GM12878 (cell line): ENCODE data around the gene AOC3. TPM values are rescaled to one million over a fixed set of nuclear protein-coding genes. Genes with fewer than 3 reads are reported as not detected.
"Not testable (repeated sequence)": the region's sequence is repeated elsewhere in the genome, so short reads cannot be mapped to it uniquely, and the experiment has no call there.

Experiments used
- ATAC-seq: fragments of 200-7000 bp; cut with Tn5 transposase; 3 replicates; pipeline ENCODE4 v1.9.1; 2020; ENCODE audit warnings: mild to moderate bottlenecking, moderate library complexity
- BruUV-seq: library from RNA; stranded (reverse); fragments of 400-500 nt; replicated peaks from 2 replicates; lab custom pipeline; 2021; lab: Mats Ljungman, UMichigan
- CTCF ChIA-PET: fragments of 300-600 bp; sonication (Branson Sonifier 250); formaldehyde crosslinking; extraction: SDS; loops from one replicate; lab custom pipeline; 2021; ENCODE audit warnings: inconsistent platforms; lab: Yijun Ruan, JAX
- POLR2A ChIA-PET: fragments of 350-600 bp; formaldehyde crosslinking; extraction: SDS; loops from one replicate; lab custom pipeline; 2021; ENCODE audit warnings: inconsistent platforms; lab: Charles Lee
- RAD21 ChIA-PET: fragments of 300-600 bp; sonication (Branson Sonifier 250); formaldehyde crosslinking; loops from one replicate; lab custom pipeline; 2023; ENCODE audit warnings: antibody characterized with exemption; ENCODE audit not compliant: unreplicated experiment; lab: Charles Lee
- SMC1A ChIA-PET: fragments of 300-600 bp; sonication (Branson Sonifier 250); formaldehyde crosslinking; loops from one replicate; lab custom pipeline; 2023; ENCODE audit not compliant: unreplicated experiment, uncharacterized antibody; lab: Charles Lee
- DNase-seq: peaks from one replicate; pipeline ENCODE4 v3.0.0-alpha.2; 2011; ENCODE audit warnings: low read depth, low spot score
- FAIRE-seq: peaks from 3 replicates; lab custom pipeline; 2011; peaks lifted over from hg19 to GRCh38; lab: Jason Lieb, UNC
- H2AFZ ChIP-seq: 2 replicates; pipeline ENCODE4 v1.6.0; 2011; ENCODE audit warnings: low read depth, low read length, control low read depth; ENCODE audit not compliant: control insufficient read depth
- H3K27ac ChIP-seq: 2 replicates; pipeline ENCODE4 v1.5.1; 2011; ENCODE audit warnings: control low read depth; ENCODE audit not compliant: control insufficient read depth, insufficient read depth
- H3K27me3 ChIP-seq, 2 experiments: replicated peaks in 1 of 2; 2 replicates each; pipeline versions ENCODE4 v1.6.0 to v1.6.1; 2011; ENCODE audit warnings: low read length in 1 of 2; ENCODE audit not compliant: control insufficient read depth in 2 of 2, insufficient read depth in 2 of 2
- H3K36me3 ChIP-seq, 2 experiments: 2 replicates each; pipeline ENCODE4 v1.5.1; 2011; ENCODE audit warnings: low read length in 1 of 2; ENCODE audit not compliant: control insufficient read depth in 2 of 2, insufficient read depth in 2 of 2
- H3K4me1 ChIP-seq: 2 replicates; pipeline ENCODE4 v1.6.1; 2011; ENCODE audit warnings: mild to moderate bottlenecking, low read length, moderate library complexity, mixed read lengths; ENCODE audit not compliant: control insufficient read depth, insufficient read depth
- H3K4me2 ChIP-seq: 2 replicates; pipeline ENCODE4 v1.6.0; 2011; ENCODE audit warnings: control low read depth; ENCODE audit not compliant: control insufficient read depth, insufficient read depth
- H3K4me3 ChIP-seq: fragments of 200-600 bp; sonication (generic); 2 replicates; pipeline ENCODE4 v1.5.1; 2016
- H3K79me2 ChIP-seq: 2 replicates; pipeline ENCODE4 v1.6.0; 2011; ENCODE audit warnings: low read length; ENCODE audit not compliant: control insufficient read depth, insufficient read depth
- H3K9ac ChIP-seq: 2 replicates; pipeline ENCODE4 v1.8.0; 2011; ENCODE audit warnings: low read length, control low read depth, mixed read lengths; ENCODE audit not compliant: control insufficient read depth, insufficient read depth
- H3K9me3 ChIP-seq: replicated peaks from 3 replicates; pipeline ENCODE4 v1.5.1; 2011; ENCODE audit warnings: mild to moderate bottlenecking, low read length; ENCODE audit not compliant: control insufficient read depth, insufficient read depth
- H4K20me1 ChIP-seq: 2 replicates; pipeline ENCODE4 v1.6.0; 2011; ENCODE audit not compliant: control insufficient read depth, insufficient read depth
- TBL1XR1 ChIP-seq: IDR thresholded peaks from 2 replicates; pipeline ENCODE4 v1.6.1; 2012; ENCODE audit warnings: low read depth, low read length, improper control_type of control experiment
- WGBS: methylation state at CpG from one replicate; pipeline ENCODE4 v1.1.6; 2016; ENCODE audit warnings: low lambda C conversion rate; ENCODE audit not compliant: insufficient replicate concordance, insufficient coverage; ENCODE audit errors: missing lambda C conversion rate; 5-methylcytosine and 5-hydroxymethylcytosine counted together
- in situ Hi-C: fragments of 300-500 bp; cut with MboI; formaldehyde crosslinking; loops from 9 replicates; pipeline ENCODE4 v1.14.3; 2018; ENCODE audit warnings: mixed read lengths
- intact Hi-C: fragments of 100-400 bp; cut with micrococcal nuclease; formaldehyde crosslinking; loops from one replicate; pipeline ENCODE4 v1.14.2; 2022; ENCODE audit not compliant: unreplicated experiment
- polyA plus RNA-seq, 11 experiments: library from polyadenylated mRNA; depleted of rRNA in 4 of 11; unstranded in 6 of 11; stranded (reverse) in 5 of 11; fragments of >200 nt; fragmentation: Nextera tagmentation in 4 of 11; fragmentation: Illumina TruSeq in 1 of 11; extraction: Ambion mirVana in 4 of 11; extraction: Trizol in 1 of 11; gene quantifications; 1 replicate in 1 of 11; 2 replicates in 10 of 11; pipeline versions ENCODE4 v1.2.1 to v1.2.3, GENCODE V29; 2011 to 2016; ENCODE audit warnings: inconsistent platforms in 2 of 11, missing spikeins in 2 of 11, low read depth in 1 of 11
- total RNA-seq, 4 experiments: library from RNA; depleted of rRNA in 3 of 4; stranded (reverse); fragments of >200 nt in 3 of 4; fragmentation: Illumina TruSeq in 1 of 4; extraction: Trizol in 1 of 4; gene quantifications; 2 replicates each; pipeline versions ENCODE4 v1.2.1 to v1.2.3, GENCODE V29; 2013 to 2021
- TF ChIP-seq, protein P1 (sequence below): IDR thresholded peaks from 2 replicates; pipeline ENCODE4 v1.6.1; 2012; ENCODE audit warnings: improper control_type of control experiment, low read depth, low read length; ENCODE audit not compliant: insufficient replicate concordance
- TF ChIP-seq, protein P2 (sequence below): fragments of 450-650 bp; IDR thresholded peaks from 2 replicates; pipeline ENCODE4 v1.6.1; 2017; ENCODE audit warnings: mild to moderate bottlenecking, moderate library complexity
- TF ChIP-seq, protein P3 (sequence below): fragments of 450-650 bp; conservative IDR thresholded peaks from 2 replicates; pipeline ENCODE4 v1.6.1; 2017; ENCODE audit warnings: mild to moderate bottlenecking, moderate library complexity

Gene AOC3
- total and polyA plus RNA-seq, 10 of the 15 experiments (the other 5 are each of a cell fraction or from before 2014, with no cell fraction given) = 0.02 to 0.91 (median 0.34) TPM; not detected in 2

DNA sequence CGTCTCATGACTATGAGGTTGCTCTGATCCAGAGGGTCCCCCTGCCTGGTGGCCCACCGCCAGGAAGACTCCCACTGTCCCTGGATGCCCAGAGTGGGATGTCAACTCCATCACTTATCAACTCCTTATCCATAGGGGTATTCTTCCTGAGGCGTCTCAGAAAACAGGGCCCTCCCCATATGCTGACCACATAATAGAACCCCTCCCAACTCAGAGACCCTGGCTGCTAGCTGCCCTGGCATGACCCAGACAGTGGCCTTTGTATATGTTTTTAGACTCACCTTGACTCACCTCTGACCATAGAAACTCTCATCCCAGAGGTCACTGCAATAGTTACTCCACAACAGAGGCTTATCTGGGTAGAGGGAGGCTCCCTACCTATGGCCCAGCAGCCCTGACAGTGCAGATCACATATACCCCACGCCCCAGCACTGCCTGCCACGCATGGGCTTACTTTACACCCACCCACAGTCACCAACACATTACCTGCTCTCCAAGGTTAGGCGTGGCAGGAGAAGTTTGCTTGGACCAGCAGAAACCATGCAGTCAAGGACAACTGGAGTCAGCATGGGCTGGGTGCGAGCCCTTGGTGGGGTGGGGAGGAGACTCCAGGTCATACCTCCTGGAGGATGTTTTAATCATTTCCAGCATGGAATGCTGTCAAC lies 47.3 kb downstream of the AOC3 start (continued):
- TF ChIP-seq, protein P1, sequence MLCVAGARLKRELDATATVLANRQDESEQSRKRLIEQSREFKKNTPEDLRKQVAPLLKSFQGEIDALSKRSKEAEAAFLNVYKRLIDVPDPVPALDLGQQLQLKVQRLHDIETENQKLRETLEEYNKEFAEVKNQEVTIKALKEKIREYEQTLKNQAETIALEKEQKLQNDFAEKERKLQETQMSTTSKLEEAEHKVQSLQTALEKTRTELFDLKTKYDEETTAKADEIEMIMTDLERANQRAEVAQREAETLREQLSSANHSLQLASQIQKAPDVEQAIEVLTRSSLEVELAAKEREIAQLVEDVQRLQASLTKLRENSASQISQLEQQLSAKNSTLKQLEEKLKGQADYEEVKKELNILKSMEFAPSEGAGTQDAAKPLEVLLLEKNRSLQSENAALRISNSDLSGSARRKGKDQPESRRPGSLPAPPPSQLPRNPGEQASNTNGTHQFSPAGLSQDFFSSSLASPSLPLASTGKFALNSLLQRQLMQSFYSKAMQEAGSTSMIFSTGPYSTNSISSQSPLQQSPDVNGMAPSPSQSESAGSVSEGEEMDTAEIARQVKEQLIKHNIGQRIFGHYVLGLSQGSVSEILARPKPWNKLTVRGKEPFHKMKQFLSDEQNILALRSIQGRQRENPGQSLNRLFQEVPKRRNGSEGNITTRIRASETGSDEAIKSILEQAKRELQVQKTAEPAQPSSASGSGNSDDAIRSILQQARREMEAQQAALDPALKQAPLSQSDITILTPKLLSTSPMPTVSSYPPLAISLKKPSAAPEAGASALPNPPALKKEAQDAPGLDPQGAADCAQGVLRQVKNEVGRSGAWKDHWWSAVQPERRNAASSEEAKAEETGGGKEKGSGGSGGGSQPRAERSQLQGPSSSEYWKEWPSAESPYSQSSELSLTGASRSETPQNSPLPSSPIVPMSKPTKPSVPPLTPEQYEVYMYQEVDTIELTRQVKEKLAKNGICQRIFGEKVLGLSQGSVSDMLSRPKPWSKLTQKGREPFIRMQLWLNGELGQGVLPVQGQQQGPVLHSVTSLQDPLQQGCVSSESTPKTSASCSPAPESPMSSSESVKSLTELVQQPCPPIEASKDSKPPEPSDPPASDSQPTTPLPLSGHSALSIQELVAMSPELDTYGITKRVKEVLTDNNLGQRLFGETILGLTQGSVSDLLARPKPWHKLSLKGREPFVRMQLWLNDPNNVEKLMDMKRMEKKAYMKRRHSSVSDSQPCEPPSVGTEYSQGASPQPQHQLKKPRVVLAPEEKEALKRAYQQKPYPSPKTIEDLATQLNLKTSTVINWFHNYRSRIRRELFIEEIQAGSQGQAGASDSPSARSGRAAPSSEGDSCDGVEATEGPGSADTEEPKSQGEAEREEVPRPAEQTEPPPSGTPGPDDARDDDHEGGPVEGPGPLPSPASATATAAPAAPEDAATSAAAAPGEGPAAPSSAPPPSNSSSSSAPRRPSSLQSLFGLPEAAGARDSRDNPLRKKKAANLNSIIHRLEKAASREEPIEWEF = no peak
- TF ChIP-seq, protein P2, sequence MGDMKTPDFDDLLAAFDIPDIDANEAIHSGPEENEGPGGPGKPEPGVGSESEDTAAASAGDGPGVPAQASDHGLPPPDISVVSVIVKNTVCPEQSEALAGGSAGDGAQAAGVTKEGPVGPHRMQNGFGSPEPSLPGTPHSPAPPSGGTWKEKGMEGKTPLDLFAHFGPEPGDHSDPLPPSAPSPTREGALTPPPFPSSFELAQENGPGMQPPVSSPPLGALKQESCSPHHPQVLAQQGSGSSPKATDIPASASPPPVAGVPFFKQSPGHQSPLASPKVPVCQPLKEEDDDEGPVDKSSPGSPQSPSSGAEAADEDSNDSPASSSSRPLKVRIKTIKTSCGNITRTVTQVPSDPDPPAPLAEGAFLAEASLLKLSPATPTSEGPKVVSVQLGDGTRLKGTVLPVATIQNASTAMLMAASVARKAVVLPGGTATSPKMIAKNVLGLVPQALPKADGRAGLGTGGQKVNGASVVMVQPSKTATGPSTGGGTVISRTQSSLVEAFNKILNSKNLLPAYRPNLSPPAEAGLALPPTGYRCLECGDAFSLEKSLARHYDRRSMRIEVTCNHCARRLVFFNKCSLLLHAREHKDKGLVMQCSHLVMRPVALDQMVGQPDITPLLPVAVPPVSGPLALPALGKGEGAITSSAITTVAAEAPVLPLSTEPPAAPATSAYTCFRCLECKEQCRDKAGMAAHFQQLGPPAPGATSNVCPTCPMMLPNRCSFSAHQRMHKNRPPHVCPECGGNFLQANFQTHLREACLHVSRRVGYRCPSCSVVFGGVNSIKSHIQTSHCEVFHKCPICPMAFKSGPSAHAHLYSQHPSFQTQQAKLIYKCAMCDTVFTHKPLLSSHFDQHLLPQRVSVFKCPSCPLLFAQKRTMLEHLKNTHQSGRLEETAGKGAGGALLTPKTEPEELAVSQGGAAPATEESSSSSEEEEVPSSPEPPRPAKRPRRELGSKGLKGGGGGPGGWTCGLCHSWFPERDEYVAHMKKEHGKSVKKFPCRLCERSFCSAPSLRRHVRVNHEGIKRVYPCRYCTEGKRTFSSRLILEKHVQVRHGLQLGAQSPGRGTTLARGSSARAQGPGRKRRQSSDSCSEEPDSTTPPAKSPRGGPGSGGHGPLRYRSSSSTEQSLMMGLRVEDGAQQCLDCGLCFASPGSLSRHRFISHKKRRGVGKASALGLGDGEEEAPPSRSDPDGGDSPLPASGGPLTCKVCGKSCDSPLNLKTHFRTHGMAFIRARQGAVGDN = no peak
- no peak for TF ChIP-seq TBL1XR1
- TF ChIP-seq, protein P3, sequence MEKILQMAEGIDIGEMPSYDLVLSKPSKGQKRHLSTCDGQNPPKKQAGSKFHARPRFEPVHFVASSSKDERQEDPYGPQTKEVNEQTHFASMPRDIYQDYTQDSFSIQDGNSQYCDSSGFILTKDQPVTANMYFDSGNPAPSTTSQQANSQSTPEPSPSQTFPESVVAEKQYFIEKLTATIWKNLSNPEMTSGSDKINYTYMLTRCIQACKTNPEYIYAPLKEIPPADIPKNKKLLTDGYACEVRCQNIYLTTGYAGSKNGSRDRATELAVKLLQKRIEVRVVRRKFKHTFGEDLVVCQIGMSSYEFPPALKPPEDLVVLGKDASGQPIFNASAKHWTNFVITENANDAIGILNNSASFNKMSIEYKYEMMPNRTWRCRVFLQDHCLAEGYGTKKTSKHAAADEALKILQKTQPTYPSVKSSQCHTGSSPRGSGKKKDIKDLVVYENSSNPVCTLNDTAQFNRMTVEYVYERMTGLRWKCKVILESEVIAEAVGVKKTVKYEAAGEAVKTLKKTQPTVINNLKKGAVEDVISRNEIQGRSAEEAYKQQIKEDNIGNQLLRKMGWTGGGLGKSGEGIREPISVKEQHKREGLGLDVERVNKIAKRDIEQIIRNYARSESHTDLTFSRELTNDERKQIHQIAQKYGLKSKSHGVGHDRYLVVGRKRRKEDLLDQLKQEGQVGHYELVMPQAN = no peak

DNA sequence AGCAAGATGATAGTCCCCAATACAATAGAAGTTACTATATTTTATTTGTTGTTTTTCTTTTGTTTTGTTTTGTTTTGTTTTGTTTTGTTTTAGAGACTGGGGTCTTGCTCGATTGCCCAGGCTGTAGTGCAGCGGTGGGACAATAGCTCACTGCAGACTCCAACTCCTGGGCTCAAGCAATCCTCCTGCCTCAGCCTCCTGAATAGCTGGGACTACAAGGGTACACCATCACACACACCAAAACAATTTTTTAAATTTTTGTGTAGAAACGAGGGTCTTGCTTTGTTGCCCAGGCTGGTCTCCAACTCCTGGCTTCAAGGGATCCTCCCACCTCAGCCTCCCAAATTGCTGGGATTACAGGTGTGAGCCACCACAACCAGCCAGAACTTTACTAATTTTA lies 49.0 kb downstream of the AOC3 start:
- H3K9ac ChIP-seq, H3K4me3 ChIP-seq, in situ Hi-C loops, DNase-seq, H4K20me1 ChIP-seq, H3K36me3 ChIP-seq, ATAC-seq, FAIRE-seq, SMC1A ChIA-PET, BruUV-seq, H3K79me2 ChIP-seq, POLR2A ChIA-PET, H3K27ac ChIP-seq, H2AFZ ChIP-seq, H3K27me3 ChIP-seq, intact Hi-C loops, RAD21 ChIA-PET, CTCF ChIA-PET, H3K4me2 ChIP-seq, H3K9me3 ChIP-seq, H3K4me1 ChIP-seq: not testable (repeated sequence)
- WGBS = 7% methylated on average over 3 of the region's 3 CpGs
